Suprapubic skin (tissue), 4 donors: ENCODE measurements around the gene NT5E. TPM values are rescaled to one million over a fixed set of nuclear protein-coding genes. Genes with fewer than 3 reads are reported as not detected.

ENCODE experiments used
- DNase-seq, 2 donors: peaks; one replicate each; pipeline ENCODE4 v3.0.0-alpha.2; 2019; ENCODE audit warnings: low spot score in 2 of 2
- H3K27ac ChIP-seq: fragments of 200-600 bp; sonication (generic); one replicate; pipeline ENCODE4 v1.5.1; 2019
- H3K27me3 ChIP-seq: fragments of 200-600 bp; sonication (generic); one replicate; pipeline ENCODE4 v1.5.1; 2019
- H3K36me3 ChIP-seq: fragments of 200-600 bp; sonication (generic); one replicate; pipeline ENCODE4 v1.5.1; 2019
- H3K4me1 ChIP-seq: fragments of 200-600 bp; sonication (generic); one replicate; pipeline ENCODE4 v1.5.1; 2019
- H3K4me3 ChIP-seq: fragments of 200-600 bp; sonication (generic); one replicate; pipeline ENCODE4 v1.5.1; 2019; ENCODE audit warnings: mild to moderate bottlenecking
- H3K9me3 ChIP-seq: fragments of 200-600 bp; sonication (generic); one replicate; pipeline ENCODE4 v1.5.1; 2019
- CTCF ChIP-seq, 2 donors: fragments of 200-600 bp in 1 of 2; fragments of 450-650 bp in 1 of 2; sonication (generic) in 1 of 2; IDR thresholded peaks; one replicate each; pipeline ENCODE4 v1.5.1; 2016 to 2019; ENCODE audit warnings: antibody characterized with exemption in 2 of 2, mild to moderate bottlenecking in 1 of 2, moderate library complexity in 1 of 2
- EP300 ChIP-seq: sonication (generic); formaldehyde crosslinking; IDR thresholded peaks from one replicate; pipeline ENCODE4 v1.6.1; 2017; ENCODE audit warnings: antibody characterized with exemption
- POLR2A ChIP-seq, 2 donors: fragments of 450-650 bp; IDR thresholded peaks; one replicate each; pipeline ENCODE4 v1.6.1; 2017; ENCODE audit warnings: antibody characterized with exemption in 2 of 2, mild to moderate bottlenecking in 2 of 2, moderate library complexity in 2 of 2
- POLR2AphosphoS5 ChIP-seq, 3 donors: sonication (generic); formaldehyde crosslinking; IDR thresholded peaks; one replicate each; pipeline ENCODE4 v1.6.1; 2017; ENCODE audit warnings: antibody characterized with exemption in 3 of 3
- WGBS: methylation state at CpG from one replicate; pipeline ENCODE4 v1.1.5; 2018; 5-methylcytosine and 5-hydroxymethylcytosine counted together
- total RNA-seq, 4 donors: library from RNA; depleted of rRNA; stranded (reverse); fragments of >200 nt; gene quantifications; one replicate each; pipeline ENCODE4 v1.1.0, GENCODE V29; 2016

Gene NT5E
- total RNA-seq, 4 donors from 2014 or later: 1.1 to 8.7 (median 5.7) TPM

- H3K27ac ChIP-seq: no peak overlapping the region
- no peak overlapping the region for H3K4me3 ChIP-seq
- H3K27me3 ChIP-seq: no peaks in the 10 kb centered on the region
- TF ChIP-seq POLR2AphosphoS5 (IDR thresholded peaks at IDR 0.05) (no peak), EP300 (no peak), CTCF (IDR thresholded peaks at IDR 0.05) (no peak), POLR2A (IDR thresholded peaks at IDR 0.05) (no peak)
- DNase-seq: no peak
- peaks cover 24% of the 10 kb centered on the region for H3K4me1 ChIP-seq
- H3K9me3 ChIP-seq: no peaks in the 10 kb centered on the region
- no peaks in the 10 kb centered on the region for H3K36me3 ChIP-seq
- 78% methylated on average over 2 of the region's 2 CpGs for WGBS
Observed at GRCh38 chr6:85465762-85466161, 15.9 kb downstream of the NT5E start.

- DNase-seq: no peak
- no peak for TF ChIP-seq EP300
- TF ChIP-seq CTCF (IDR thresholded peaks at IDR 0.05): no peak
- TF ChIP-seq POLR2AphosphoS5 (IDR thresholded peaks at IDR 0.05): no peak
- no peak for TF ChIP-seq POLR2A (IDR thresholded peaks at IDR 0.05)
- Histone ChIP-seq H3K4me1 (peaks cover 14% of the 10 kb centered on the region), H3K9me3 (no peaks in the 10 kb centered on the region), H3K27ac (no peak overlapping the region), H3K4me3 (no peak overlapping the region), H3K36me3 (no peaks in the 10 kb centered on the region), H3K27me3 (no peaks in the 10 kb centered on the region)
Observed at GRCh38 chr6:85468326-85468725, 18.4 kb downstream of the NT5E start.

- no peaks in the 10 kb centered on the region for H3K9me3 ChIP-seq
- H3K4me3 ChIP-seq: no peak overlapping the region
- H3K36me3 ChIP-seq: no peaks in the 10 kb centered on the region
- H3K27ac ChIP-seq: no peak overlapping the region
- no peak for TF ChIP-seq CTCF (IDR thresholded peaks at IDR 0.05)
- no peak for TF ChIP-seq POLR2A (IDR thresholded peaks at IDR 0.05)
- TF ChIP-seq EP300: no peak
- TF ChIP-seq POLR2AphosphoS5 (IDR thresholded peaks at IDR 0.05): no peak
- DNase-seq: no peak
- 62% methylated on average over 2 of the region's 2 CpGs for WGBS
- H3K27me3 ChIP-seq: no peaks in the 10 kb centered on the region
- H3K4me1 ChIP-seq: peaks cover 10% of the 10 kb centered on the region
Observed at GRCh38 chr6:85469276-85470022, 19.6 kb downstream of the NT5E start.

GRCh38 chr6:85470023-85470410 lies 20.1 kb downstream of the NT5E start:
- Histone ChIP-seq H3K4me3 (no peak overlapping the region), H3K36me3 (no peaks in the 10 kb centered on the region), H3K4me1 (peaks cover 4% of the 10 kb centered on the region), H3K27ac (no peak overlapping the region), H3K27me3 (no peaks in the 10 kb centered on the region), H3K9me3 (no peaks in the 10 kb centered on the region)
- no peak for DNase-seq
- TF ChIP-seq CTCF (IDR thresholded peaks at IDR 0.05) (no peak), EP300 (no peak), POLR2A (IDR thresholded peaks at IDR 0.05) (no peak), POLR2AphosphoS5 (IDR thresholded peaks at IDR 0.05) (no peak)
- WGBS: 52% methylated on average over 2 of the region's 2 CpGs

GRCh38 chr6:85472744-85473143 lies 22.9 kb downstream of the NT5E start:
- Histone ChIP-seq H3K27me3 (no peaks in the 10 kb centered on the region), H3K4me1 (peaks cover 2% of the 10 kb centered on the region), H3K27ac (no peak overlapping the region), H3K9me3 (no peaks in the 10 kb centered on the region), H3K36me3 (no peaks in the 10 kb centered on the region), H3K4me3 (no peak overlapping the region)
- no peak for DNase-seq
- no peak for TF ChIP-seq POLR2A (IDR thresholded peaks at IDR 0.05)
- TF ChIP-seq EP300: no peak
- no peak for TF ChIP-seq POLR2AphosphoS5 (IDR thresholded peaks at IDR 0.05)
- no peak for TF ChIP-seq CTCF (IDR thresholded peaks at IDR 0.05)
- WGBS: 74% methylated on average over 1 of the region's 1 CpG
